GM19397 (cell line): ENCODE data around the gene RNASE4.

ENCODE experiments used
- ATAC-seq: cut with Tn5 transposase; IDR thresholded peaks from one replicate; pipeline ENCODE4 v1.9.1; 2021; ENCODE audit warnings: mild to moderate bottlenecking, moderate library complexity; ENCODE audit not compliant: unreplicated experiment

Gene RNASE4

DNA sequence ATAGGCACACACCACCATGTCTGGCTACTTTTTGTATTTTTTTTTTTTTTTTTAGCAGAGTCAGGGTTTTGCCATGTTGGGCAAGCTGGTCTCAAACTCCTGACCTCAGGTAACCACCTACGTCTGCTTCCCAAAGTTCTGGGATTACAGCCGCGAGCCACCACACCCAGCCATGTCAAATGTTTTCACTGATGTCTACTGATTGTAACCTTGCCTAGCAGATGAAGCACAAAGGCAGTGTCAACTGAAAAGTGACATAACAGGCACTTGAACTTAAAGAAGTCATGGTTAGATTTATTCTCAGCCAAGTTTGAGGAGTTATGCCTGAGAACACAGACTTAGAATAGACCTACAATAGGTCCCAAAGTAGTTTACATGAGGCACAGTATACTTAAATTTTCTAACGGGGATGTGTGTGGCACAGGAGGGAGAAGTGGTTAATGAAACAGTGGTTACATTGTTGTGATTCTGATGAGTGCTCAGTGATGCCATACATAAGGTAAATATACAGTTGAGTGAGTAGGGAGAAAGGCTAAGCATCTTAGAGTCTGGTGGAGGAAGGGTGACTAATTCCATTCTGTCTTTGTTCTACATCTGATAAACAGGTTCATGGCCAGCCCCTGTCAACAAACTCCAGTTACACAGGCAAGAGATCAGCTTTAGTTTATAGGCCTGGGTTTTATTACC is 12.6 kb upstream of the RNASE4 start:
- ATAC-seq: no peak

DNA sequence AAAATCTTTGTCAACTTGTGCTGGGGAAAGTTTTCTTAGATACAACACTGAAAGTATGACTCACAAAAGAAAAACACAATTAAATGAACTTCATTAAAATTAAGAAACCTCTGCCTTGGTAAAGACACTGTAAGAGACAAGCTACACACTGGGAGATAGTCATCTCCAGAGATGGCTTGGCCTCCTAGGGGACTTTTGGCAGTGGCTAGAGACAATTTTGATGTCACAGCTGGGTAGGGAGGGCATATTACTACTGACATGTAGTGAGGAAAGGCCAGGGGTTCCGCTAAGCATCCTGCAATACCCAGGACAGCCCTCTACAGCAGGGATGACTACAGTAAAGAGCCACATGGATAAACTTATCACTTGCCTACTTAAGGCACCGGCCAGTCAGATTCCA is 8.7 kb upstream of the RNASE4 start:
- ATAC-seq: no peak

DNA sequence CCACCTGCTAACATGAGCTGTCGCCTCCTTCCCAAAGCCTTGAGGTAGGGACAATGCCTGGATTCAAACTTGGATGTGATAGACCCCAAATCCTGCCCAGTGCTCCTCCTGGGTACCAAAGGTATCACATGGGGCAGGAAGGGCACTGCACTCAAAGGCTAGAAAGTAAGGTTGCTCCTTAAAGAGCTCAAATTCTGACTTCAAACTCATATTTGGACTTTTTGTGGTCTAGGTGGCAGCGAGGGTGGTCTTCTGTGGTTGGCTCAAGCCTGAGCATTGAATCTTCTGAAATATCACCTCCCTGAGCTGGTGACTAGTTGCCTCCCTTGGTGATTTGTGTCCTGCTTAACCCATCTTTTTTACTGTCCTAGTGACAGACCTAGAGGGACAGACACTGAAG is 8.3 kb upstream of the RNASE4 start:
- no peak for ATAC-seq

DNA sequence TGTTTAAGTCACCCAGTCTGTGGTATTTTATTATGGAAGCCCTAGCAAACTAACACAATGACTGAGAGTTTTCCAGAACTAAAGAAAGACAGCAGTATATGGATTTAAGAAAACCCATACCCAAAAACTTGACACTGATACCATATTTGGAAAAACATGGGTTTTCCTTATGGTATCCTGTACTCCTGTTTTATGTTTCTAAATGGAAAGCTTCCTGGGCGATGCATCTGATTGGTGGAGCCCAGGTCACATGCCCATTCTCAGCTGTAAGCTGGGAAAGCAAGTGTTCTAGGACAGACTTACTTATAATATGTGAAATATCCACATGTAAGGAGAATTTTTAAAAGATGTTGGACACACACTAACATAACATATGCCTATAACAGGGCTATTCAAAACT is 4.5 kb upstream of the RNASE4 start:
- ATAC-seq: no peak

DNA sequence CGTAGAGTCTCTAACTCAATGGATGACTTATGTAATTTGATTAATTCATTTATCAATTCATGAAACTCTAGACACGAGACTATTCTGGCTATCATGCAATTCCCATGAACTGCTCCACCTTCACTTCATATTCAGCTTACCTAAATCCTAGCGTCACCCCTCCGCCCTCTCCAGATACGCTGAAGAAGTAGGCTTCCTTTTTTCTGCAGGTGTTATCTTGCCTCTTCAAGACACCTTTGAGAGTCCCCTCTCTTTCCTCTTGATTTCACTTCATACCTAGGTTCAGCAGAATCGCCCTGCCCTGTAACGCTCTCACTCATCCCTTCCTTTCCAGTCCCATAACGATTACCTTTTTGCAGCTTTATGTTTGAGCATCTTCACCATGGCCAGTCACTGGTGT is 4.0 kb upstream of the RNASE4 start:
- no peak for ATAC-seq

DNA sequence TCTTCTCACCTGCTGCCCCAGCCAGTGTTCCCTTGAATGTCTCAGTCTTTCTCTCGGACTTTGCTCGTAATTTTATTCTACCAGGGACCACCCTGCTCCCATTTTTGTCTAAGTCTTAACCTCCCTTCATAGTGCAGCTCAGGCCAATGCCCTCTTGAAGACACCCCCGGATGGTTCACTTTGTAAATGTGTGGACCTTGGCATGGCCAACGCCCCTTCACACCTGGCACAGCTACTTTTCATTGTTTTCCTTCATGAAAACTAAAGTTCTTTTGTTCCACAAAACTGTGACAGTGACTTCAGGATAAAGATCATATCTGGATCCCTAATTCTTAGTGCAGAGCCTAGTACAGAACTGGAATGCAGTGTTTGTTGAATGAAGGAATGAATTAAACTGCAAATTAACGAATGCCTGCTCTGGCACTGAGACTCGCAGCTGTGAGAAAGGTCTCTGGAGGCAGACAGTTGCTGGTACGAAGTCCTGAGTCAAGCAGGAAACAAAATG is 3.5 kb upstream of the RNASE4 start:
- ATAC-seq: peak; percentile 37

DNA sequence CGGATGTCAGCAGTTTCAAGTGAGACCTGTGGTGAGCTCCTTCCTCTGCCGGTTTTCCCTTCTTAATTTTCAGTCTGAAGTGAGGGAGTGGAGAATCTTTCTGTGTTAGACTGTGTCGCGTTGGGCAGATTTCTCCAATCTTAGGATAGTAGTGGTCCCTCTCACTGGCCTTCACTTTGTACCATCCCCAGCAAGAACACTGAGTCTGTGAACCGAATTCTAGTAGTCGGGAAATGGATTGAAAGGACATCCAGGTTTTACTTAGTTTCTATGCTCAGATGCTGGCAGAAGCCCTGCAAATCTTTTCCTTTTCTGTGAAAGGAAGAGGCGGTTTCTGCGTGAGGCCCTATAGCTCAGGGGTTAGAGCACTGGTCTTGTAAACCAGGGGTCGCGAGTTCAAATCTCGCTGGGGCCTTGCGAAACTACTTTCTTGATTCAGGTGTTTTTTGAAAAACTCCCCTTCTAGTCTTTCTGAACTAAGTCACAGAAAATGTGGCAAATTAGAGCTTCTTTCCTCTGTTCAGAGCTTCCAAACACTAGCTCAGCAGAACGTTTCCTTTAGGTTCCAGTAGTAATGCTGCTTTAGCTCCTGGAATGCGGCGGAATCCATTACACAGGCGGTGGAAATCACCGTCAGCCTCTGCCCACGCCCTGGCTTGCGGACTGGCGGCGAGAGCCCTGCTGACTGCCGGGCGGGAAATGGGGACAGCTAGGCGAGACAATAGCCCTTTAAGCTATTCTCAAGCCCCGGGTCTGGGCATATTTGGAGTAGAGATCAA is 2.8 kb upstream of the RNASE4 start:
- ATAC-seq: peak; percentile 27

DNA sequence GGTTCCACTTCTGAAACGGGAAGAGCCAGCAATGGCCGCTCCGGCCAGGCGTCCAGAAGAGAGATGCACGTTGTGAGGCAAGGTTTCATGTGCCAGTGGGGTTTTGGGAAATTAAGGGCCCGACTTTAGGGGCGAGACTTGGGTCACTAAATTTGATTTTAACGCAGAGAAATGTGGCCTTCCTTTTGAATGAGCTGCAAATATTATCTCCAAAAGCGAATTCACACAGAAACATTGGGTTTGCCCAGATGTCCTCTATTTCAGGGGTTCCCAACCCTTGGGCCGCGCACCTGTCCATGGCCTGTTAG is 2.3 kb upstream of the RNASE4 start:
- no peak for ATAC-seq

DNA sequence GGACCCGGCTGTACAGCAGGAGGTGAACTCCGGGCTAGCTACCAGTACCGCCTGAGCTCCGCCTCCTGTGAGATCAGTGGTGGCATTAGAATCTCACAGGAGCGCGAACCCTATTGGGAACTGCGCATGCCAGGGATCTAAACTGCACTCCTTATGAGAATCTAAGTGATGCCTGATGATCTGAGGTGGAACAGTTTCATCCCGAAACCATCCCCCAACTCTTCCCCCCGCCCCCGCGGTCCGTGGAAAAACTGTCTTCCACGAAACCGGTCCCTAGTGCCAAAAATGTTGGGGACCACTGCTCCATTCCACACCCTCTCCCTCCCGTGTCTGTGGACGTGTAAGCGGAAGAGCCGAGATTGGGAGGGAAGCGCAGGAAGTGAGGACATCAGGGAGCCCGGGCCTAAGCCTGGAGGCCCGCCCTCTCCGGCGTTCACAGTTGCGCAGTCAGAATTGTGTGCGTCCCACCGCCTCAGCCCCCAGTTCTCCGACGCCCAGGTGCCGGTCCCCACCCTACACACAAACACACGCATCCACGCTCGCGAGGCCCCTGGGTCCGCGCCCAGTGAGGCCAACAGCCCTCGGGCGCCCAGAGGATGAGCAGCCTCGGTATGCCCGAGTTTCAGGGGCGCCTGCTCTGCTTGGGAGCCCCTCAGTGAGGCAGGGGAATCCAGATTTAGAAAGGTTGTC is 1.8 kb upstream of the RNASE4 start:
- peak; percentile 47 for ATAC-seq

DNA sequence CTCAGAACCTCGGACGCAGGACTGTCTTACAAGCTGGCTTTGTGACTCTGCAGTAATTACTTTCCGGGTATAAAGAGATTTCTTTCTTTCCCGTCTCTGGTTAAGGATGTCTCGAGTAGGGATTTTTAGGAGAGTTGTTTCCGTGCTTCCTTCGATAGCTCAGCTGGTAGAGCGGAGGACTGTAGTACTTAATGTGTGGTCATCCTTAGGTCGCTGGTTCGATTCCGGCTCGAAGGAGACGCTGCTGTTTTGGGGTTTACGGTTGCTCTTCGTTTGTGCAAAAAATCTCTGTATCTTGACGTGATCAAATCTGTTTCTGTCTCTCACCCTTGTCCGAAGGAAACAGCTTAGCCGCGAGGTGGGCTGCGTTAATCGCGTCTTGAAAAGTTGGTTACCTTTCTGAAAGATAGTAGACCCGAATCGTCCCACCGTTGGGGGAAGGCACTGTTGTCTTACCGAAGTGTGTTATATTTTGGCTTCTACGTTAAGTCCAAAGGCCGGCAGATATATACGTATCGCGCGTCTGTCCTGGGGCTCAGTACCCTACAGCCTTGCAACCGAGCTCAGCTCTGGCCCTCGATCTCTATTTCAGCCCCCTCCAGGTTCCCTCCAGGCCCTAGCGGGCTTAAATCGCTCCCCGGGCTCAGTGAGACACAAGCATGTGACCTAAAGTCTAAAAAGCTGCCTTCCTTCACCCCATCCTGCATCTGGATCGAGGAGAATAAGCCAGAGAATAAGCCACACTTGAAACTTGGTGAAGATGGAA is 1.1 kb upstream of the RNASE4 start:
- peak; percentile 26 for ATAC-seq

DNA sequence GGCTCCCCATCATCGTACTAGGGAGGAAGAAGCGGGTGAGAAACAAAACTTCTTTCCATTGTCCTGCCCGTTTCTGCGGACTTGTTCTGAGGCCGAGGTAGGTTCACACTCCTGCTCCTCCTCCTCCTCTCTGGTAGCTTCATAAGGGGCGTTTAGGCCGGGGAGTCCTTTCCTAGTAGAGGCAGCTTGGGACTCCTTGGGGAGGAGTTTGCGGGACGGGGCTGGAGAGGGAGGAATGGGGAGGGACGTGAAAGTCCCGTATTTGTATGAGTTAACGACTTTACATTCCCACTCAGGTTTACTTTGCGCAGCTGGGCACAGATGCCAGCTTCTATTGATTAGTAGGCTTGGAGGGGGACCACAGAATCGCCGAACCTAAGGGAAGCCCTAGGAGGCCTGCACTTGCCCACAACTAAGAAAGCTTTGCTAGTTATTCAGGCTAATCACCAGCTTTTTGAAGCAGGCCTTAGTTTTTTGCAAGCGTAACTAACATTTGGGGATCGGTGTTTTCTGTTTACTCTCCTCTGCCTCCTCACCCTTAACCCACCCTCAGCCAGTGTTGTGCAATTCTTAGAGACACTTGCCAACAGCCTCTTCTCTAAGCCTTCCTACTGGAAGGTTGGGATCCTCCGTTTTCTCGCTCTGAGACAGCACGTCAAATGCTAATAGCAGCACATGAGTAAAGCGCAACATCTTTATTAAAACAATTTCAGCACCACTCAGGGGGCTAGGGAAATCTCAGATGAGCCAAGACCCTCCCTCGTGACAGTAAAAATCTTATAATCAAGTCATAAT is 499 bp downstream of the RNASE4 start:
- no peak for ATAC-seq

DNA sequence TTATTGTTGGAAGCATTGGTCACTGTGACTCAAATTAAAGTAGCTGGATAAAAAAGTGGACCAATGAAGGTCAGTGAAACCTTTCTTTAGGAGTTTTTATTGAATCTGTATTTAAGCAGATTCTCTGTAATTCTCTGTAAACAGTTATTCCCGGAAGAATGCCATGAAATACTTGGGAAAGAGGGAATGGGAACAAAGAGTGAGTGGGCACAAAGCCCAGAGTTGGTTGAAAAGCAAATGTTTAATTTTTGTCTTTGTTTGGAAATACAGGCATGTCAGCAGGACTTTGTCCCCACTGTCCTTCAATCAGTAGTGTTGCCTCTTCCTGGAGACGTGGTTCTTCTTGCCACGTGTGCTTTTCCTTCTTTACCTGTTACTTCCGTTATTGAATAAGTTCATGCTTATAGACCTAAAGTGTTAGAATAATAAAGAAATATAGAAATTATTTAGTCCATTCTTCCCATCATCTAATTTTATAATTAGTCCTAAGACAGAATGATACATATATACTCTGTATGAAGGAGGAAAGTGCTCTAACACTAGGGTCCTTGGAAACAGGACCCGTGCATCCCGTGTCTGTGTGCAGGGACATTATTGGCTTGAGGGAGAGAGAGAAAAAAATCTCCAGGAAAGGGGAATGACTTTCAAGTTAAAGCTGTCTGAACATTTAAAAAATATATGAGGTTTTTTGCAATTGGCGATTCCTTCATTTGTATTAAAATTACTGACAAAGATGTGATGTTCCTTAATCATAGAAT is 2.2 kb downstream of the RNASE4 start:
- ATAC-seq: no peak

DNA sequence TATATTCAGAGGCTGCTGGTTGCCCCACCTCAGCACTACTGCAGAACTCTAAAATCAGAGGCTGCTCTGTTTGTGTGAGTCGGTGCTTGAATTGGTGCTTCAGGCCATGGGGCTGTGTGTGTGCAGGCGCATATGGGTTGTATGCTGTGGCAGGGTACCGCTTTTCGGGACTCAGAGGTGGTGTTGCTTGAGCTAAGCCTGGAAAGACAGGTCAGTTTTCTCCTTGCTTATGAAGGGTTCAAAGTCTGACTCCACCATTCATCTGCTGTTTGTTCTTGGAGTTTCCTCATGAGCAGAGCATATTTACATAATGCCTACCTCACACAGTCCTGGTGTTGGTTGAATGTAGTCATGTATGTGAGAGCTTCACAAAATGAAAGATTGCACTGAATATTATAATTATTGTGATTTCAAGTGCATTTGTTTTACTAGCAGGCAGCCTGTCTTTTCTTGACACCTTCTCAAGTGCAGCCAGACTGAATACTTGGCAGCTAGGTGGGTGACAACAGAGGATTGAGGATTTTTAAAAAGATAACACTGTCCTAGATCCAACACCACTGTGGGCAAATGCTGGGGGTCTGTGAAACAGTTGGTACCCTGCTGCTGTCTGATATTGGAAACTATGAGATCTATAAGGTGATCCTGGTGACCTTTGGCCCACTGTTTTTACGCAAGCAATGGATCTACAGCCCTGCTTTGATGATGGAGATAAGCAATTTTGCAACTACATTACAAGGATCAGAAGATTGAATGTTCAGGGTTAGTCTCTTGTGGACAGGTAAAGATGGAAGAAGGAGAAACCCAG is 3.2 kb downstream of the RNASE4 start:
- ATAC-seq: no peak

DNA sequence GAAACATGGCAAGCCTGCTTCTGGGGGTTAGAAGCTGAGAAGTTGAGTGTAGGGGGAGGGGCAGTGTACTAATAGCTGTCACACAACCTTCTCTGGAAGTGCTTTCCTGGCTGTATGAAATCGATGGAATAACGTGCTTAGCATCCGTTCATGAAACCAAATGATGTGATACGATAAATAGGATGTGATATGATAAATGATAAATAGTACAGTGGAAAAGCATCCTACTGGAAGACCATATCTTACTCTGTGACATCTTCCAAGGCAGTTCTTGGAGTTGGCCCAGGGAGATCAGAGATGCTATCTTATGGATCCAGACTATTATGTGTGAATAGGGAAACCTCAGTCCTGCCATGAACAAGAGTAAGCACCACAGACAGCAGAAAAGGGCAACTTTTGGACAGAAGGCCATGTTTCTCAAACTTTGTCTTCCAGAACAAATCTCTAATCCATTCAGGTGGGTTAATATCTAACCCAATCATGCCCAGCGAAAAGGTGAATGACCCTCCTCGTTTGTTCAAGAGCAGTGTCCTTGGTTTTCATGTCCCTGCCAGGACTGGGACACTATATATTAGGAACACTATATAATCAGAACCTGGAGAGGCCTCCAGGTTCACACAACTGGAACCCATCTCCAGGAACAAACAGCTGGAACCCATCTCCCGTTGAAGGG is 3.9 kb downstream of the RNASE4 start, which contains the start of gene ANG:
ANG (plus strand) TSS at position 598 of the 673 bp plus-strand sequence. CDS start 4,801 bp downstream, outside the sequence.
- ATAC-seq: no peak

DNA sequence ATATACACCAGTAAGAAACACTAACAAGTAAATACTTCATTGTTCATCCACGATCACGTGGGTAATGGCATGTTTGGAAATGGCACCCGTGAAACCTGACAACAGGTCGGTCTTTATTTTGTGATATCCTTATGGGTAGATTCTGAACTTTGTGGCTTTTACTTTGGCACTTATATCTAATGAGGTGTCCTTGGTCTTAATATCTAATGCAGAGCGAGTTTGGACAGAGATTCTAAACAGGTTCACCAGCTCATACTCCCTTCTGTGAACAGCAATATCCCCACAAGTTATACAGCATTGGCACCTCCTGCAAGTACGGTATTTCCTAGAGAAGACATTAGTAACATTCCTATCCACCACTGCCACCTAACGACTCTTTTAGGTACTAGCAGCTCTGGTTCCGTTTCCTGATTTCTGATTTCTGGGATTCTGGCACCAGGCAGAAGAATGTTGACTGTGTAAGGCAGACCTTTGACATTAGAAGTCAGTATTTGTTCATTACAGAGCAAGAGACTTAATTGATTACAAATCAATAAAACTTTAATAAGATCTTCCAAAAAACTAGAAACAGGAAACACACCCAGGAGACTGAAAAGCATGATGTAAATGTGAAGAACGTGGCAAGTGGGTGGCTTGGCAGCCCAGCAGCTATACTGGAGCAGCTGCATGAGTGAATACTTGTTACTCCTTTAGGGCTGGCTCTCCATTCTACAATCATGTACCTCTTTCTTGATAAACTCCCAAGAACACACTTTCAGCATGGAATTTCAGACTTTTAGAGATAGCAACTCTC is 6.7 kb downstream of the RNASE4 start:
- no peak for ATAC-seq

DNA sequence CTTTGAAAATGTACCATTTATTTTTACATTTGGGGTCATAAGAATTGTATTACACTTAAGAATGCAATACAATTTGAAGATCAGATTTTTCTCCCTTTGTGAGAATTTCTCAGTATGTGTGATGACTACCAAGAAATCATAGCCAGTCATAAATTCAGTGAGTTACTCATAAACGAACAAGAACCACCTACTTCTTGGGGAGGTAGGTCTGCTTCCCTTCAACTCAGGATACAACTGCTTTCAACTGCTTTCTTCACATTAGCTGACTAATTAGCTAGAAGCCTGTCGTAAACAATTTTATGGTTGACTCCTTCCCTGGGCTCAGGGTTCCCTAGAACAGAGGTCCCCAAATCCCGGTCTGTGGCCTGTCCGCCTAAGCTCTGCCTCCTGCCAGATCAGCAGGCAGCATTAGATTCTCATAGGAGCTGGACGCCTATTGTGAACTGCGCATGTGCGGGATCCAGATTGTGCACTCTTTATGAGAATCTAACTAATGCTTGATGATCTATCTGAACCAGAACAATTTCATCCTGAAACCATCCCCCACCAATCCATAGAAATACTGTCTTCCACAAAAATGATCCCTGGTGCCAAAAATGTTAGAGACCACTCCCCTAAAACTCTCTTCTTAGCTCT is 7.9 kb downstream of the RNASE4 start:
- no peak for ATAC-seq

DNA sequence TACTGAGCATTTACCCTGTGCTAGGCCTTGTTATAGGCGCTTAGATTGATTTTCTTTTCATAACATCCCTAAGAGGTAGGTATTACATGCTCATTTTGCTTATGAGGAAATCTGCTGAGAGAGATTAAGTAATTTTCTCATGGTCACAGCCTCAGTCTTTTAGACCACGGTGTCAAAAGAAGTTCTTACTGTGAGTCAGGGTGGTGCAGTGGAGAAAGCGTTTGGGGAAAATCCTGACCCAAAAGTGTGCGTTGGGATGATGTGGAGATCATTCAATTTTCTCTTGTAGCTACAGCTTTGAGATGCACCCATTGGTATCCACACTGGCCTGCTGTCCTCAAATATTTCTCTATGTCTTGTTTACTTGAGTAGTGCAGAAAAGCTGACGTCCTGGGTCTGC is 12.4 kb downstream of the RNASE4 start:
- ATAC-seq: no peak
